K562 (cell line): ENCODE results near the gene DGCR2. TPM values are rescaled to one million over a fixed set of nuclear protein-coding genes. Genes with fewer than 3 reads are reported as not detected.

Experiments used
- CREB3L1 ChIP-seq: fragments of 450-650 bp; IDR thresholded peaks from 2 replicates; pipeline ENCODE4 v1.6.1; 2014; ENCODE audit warnings: low read depth, mild to moderate bottlenecking, moderate library complexity, borderline replicate concordance
- HDAC8 ChIP-seq: fragments of 450-650 bp; IDR thresholded peaks from 2 replicates; pipeline ENCODE4 v1.6.1; 2016; ENCODE audit warnings: mild to moderate bottlenecking, missing genetic modification characterization, moderate library complexity, missing compliant biosample characterization
- MED1 ChIP-seq: sonication (generic); formaldehyde crosslinking; IDR thresholded peaks from 2 replicates; pipeline ENCODE4 v1.8.1; 2023; ENCODE audit warnings: missing genetic modification reagents, borderline replicate concordance
- MTA1 ChIP-seq: fragments of 450-650 bp; IDR thresholded peaks from 2 replicates; pipeline ENCODE4 v1.6.1; 2017; ENCODE audit warnings: borderline replicate concordance
- MYC ChIP-seq, 2 experiments: fragments of 250-450 bp in 1 of 2; sonication (Bioruptor Pico) in 1 of 2; IDR thresholded peaks; 2 replicates each; pipeline versions ENCODE4 v1.5.1 to v1.6.1; 2012 to 2021; ENCODE audit warnings: low read depth in 2 of 2, borderline replicate concordance in 1 of 2, improper control_type of control experiment in 1 of 2, low read length in 1 of 2, mild to moderate bottlenecking in 1 of 2, moderate library complexity in 1 of 2
- NFATC3 ChIP-seq: fragments of 450-650 bp; IDR thresholded peaks from 2 replicates; pipeline ENCODE4 v1.6.1; 2017; ENCODE audit warnings: mild to moderate bottlenecking
- NFXL1 ChIP-seq: fragments of 450-650 bp; formaldehyde crosslinking; IDR thresholded peaks from 2 replicates; pipeline ENCODE4 v1.4.0; 2021; ENCODE audit warnings: mild to moderate bottlenecking
- ZBTB26 ChIP-seq: fragments of 450-650 bp; formaldehyde crosslinking; IDR thresholded peaks from 2 replicates; pipeline ENCODE4 v1.4.0; 2022; ENCODE audit warnings: missing genetic modification characterization
- ZBTB40 ChIP-seq, 2 experiments: fragments of 450-650 bp in 1 of 2; sonication (generic) in 1 of 2; formaldehyde crosslinking in 1 of 2; IDR thresholded peaks; 2 replicates each; pipeline versions ENCODE4 v1.7.1 to v1.9.0; 2016 to 2022; ENCODE audit warnings: inconsistent platforms in 1 of 2, mild to moderate bottlenecking in 1 of 2, missing genetic modification reagents in 1 of 2
- ZNF511 ChIP-seq: sonication (generic); formaldehyde crosslinking; IDR thresholded peaks from 2 replicates; pipeline ENCODE4 v1.8.0; 2022; ENCODE audit warnings: mild to moderate bottlenecking, missing genetic modification reagents
- polyA plus RNA-seq, 8 experiments: library from polyadenylated mRNA; depleted of rRNA in 4 of 8; stranded (reverse) in 5 of 8; unstranded in 3 of 8; fragments of >200 nt; fragmentation: Nextera tagmentation in 2 of 8; fragmentation: Illumina TruSeq in 1 of 8; extraction: Ambion mirVana in 2 of 8; extraction: Trizol in 1 of 8; gene quantifications; 2 replicates each; pipeline versions ENCODE4 v1.2.1 to v1.2.3, GENCODE V29; 2011 to 2014; ENCODE audit warnings: inconsistent platforms in 1 of 8, missing spikeins in 1 of 8
- total RNA-seq, 7 experiments: library from RNA; depleted of rRNA in 6 of 7; stranded (reverse); fragments of >200 nt in 6 of 7; fragmentation: Illumina TruSeq in 2 of 7; extraction: Trizol in 2 of 7; gene quantifications; 2 replicates each; pipeline versions ENCODE4 v1.2.1 to v1.2.3, GENCODE V29; 2011 to 2021; ENCODE audit warnings: low replicate concordance in 1 of 7

The DGCR2 gene
- total and polyA plus RNA-seq, 9 of the 15 experiments (the other 6 are each of a cell fraction or from before 2014, with no cell fraction given): 0.69 to 101 (median 56.4) TPM

GRCh38 chr22:19103880-19104821 is 18.1 kb downstream of the DGCR2 start (continued):
- no peak for TF ChIP-seq ZBTB40 (IDR thresholded peaks at IDR 0.05)
- TF ChIP-seq ZBTB40 (CRISPR knock-in tag; IDR thresholded peaks at IDR 0.05): no peak
- no peak for TF ChIP-seq ZBTB26 (CRISPR knock-in tag)
- TF ChIP-seq MTA1: no peak
- TF ChIP-seq CREB3L1: no peak
- no peak for TF ChIP-seq HDAC8
- peak; percentile 6; the same call in 1 of the 2 replicates for TF ChIP-seq MYC (IDR thresholded peaks at IDR 0.05; ENCODE audit: low read depth, low read length)
- TF ChIP-seq MYC (CRISPR knock-in tag; IDR thresholded peaks at IDR 0.05; ENCODE audit: borderline replicate concordance, low read depth): no peak
- TF ChIP-seq NFATC3: no peak
- TF ChIP-seq NFXL1 (CRISPR knock-in tag): no peak
- TF ChIP-seq ZNF511 (CRISPR knock-in tag): no peak
- TF ChIP-seq MED1: no peak
